BLaER1 (cell line): ENCODE results near the gene KATNB1.

ENCODE experiments used
- H3K27ac ChIP-seq: shearing (Covaris generic); formaldehyde crosslinking; 2 replicates; pipeline ENCODE4 v1.8.1; 2022
- H3K27me3 ChIP-seq: shearing (Covaris generic); formaldehyde crosslinking; 2 replicates; pipeline ENCODE4 v1.8.1; 2022
- H3K36me3 ChIP-seq: shearing (Covaris generic); formaldehyde crosslinking; 2 replicates; pipeline ENCODE4 v1.8.1; 2022
- H3K4me1 ChIP-seq: shearing (Covaris generic); formaldehyde crosslinking; 2 replicates; pipeline ENCODE4 v1.8.1; 2022
- H3K4me2 ChIP-seq: shearing (Covaris generic); formaldehyde crosslinking; 2 replicates; pipeline ENCODE4 v1.8.1; 2022
- H3K4me3 ChIP-seq: shearing (Covaris generic); formaldehyde crosslinking; 2 replicates; pipeline ENCODE4 v1.8.1; 2022
- H3K9ac ChIP-seq: shearing (Covaris generic); formaldehyde crosslinking; 2 replicates; pipeline ENCODE4 v1.8.1; 2022
- H3K9me3 ChIP-seq: shearing (Covaris generic); formaldehyde crosslinking; 2 replicates; pipeline ENCODE4 v1.8.1; 2022
- H4K20me1 ChIP-seq: shearing (Covaris generic); formaldehyde crosslinking; 2 replicates; pipeline ENCODE4 v1.8.1; 2022
- Cebpa-rat ChIP-seq: shearing (Covaris generic); IDR thresholded peaks from 2 replicates; pipeline ENCODE4 v1.8.1; 2022

Gene KATNB1, protein sequence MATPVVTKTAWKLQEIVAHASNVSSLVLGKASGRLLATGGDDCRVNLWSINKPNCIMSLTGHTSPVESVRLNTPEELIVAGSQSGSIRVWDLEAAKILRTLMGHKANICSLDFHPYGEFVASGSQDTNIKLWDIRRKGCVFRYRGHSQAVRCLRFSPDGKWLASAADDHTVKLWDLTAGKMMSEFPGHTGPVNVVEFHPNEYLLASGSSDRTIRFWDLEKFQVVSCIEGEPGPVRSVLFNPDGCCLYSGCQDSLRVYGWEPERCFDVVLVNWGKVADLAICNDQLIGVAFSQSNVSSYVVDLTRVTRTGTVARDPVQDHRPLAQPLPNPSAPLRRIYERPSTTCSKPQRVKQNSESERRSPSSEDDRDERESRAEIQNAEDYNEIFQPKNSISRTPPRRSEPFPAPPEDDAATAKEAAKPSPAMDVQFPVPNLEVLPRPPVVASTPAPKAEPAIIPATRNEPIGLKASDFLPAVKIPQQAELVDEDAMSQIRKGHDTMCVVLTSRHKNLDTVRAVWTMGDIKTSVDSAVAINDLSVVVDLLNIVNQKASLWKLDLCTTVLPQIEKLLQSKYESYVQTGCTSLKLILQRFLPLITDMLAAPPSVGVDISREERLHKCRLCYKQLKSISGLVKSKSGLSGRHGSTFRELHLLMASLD

DNA sequence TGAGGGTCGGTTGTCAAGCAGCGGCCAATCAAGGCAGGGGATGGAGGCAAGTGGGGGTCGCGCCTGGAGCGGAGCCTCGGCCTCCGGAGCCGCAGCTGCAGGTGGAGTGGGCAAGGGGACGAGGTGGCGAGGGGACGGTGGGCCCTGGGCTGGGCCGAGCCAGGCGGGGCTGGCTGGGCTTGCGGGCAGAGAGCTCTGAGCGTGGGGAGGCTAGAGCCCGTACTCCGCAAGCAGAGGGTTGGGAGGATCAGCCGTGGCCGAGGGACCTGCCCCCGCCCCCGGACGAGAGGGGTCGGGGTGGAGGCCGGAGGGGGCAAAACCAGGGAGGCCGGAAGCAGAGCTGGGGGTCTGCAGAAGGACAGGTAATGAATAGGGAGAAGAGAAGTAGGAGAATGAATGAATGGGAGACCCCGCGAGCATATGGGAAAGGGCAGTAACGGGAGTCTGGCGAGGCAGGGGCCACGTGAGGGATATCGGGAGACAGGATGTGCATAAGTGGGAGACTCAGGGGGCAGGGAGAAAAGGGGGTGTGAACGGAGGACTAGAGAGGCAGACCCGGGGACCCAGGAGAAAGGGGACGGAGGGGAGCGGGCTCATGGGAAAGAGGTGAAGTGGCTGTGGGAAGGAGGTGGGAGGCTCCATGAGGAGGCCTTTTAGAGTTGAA is at the start of gene KATNB1:
TSS of gene KATNB1 (plus strand) at position 16 of the 664 bp plus-strand sequence. CDS start 1,474 bp downstream, outside the sequence.
- H3K4me3 ChIP-seq = peak within 1 kb of the TSS; percentile 92
- H3K27me3 ChIP-seq = no peaks in the 10 kb centered on the region
- H3K4me2 ChIP-seq = peak within 1 kb of the TSS; percentile 99
- peak within 1 kb of the TSS; percentile 94 for H3K9ac ChIP-seq
- H3K9me3 ChIP-seq = peaks cover 11% of the 10 kb centered on the region; the same call in 1 of the 2 replicates
- peaks cover 37% of the 10 kb centered on the region for H3K36me3 ChIP-seq
- peak within 1 kb of the TSS; percentile 97 for H3K27ac ChIP-seq
- peaks cover 56% of the 10 kb centered on the region for H3K4me1 ChIP-seq
- TF ChIP-seq Cebpa-rat = no peak
- no peaks in the 10 kb centered on the region for H4K20me1 ChIP-seq

DNA sequence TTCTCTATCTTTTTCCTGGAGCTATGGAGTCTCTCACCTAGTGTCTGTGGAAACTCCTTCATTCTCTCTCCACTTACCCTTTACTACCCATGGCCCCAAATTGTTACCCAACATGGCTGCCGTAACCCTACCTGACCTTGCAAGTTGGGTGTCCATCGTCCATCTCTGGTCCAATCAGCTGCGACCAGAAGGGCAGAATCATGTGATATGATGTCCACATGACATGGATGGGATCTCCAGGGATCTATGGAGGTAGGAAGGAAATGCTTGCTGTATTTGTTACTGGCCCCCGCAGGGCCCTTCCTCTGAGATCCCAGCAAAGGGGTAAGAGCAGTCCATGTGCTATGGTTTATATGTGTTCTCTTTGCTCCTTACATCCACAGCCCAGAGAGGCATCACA is 49.0 kb upstream of the KATNB1 start:
- H3K27ac ChIP-seq = peak overlapping the region; percentile 57
- TF ChIP-seq Cebpa-rat = no peak
- H3K9ac ChIP-seq = no peak overlapping the region
- H3K36me3 ChIP-seq = no peaks in the 10 kb centered on the region
- no peak overlapping the region; the same call in 1 of the 2 replicates for H3K4me2 ChIP-seq
- no peaks in the 10 kb centered on the region for H4K20me1 ChIP-seq
- no peaks in the 10 kb centered on the region for H3K27me3 ChIP-seq
- no peaks in the 10 kb centered on the region for H3K9me3 ChIP-seq
- H3K4me1 ChIP-seq = peaks cover 68% of the 10 kb centered on the region
- H3K4me3 ChIP-seq = no peak overlapping the region

DNA sequence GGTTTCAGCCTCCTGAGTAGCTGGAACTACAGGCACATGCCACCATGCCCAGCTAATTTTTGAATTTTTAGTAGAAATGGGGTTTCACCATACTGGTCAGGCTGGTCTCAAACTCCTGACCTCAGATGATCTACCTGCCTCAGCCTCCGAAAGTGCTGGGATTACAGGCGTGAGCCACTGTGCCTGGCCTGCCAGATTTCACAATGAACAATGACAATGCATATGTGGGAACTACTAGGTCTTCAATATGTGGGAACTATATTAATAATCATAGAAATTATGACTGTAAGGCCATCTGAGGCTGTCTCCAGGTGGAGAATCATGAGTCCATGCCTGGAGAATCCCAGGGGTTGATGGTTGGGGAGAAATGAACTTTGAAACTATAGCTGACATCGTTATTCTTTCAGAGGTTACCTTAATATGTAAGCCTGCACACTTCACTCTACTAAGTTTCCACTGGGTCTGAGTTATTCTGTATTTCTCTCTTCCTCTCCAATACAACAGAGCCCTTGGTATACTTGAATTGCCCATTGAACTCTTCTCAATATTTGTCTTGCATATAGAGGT is 48.1 kb upstream of the KATNB1 start:
- H3K27ac ChIP-seq = peak overlapping the region; percentile 89
- TF ChIP-seq Cebpa-rat = no peak
- H3K27me3 ChIP-seq = no peaks in the 10 kb centered on the region
- H3K36me3 ChIP-seq = no peaks in the 10 kb centered on the region
- no peak overlapping the region for H3K4me3 ChIP-seq
- no peaks in the 10 kb centered on the region for H3K9me3 ChIP-seq
- no peak overlapping the region for H3K9ac ChIP-seq
- no peak overlapping the region for H3K4me2 ChIP-seq
- H4K20me1 ChIP-seq = no peaks in the 10 kb centered on the region
- H3K4me1 ChIP-seq = peaks cover 72% of the 10 kb centered on the region

DNA sequence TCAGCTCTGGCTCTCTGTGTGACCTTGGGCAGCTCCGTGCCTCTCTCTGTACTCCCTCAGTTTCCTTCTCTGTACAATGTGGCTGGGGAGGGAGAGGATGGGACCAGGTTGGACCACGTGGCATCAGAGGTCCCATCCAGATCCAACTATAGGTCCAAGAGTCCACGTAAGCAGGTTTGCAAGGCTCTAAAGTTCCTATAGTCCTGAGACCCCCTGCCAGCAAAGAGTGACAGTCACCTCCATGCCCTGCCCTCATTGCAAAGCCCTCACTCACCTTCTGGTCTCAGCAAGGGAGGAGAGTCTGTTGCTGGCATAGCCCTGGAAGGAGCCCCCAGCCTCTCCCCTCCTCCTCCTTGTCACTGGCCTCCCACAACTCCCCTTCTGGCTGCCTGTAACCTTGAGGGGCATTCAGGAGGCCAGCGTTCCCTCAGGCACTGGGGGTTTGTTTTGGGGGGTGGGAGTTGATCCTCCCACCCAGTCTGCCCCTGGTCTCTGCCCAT is 47.0 kb upstream of the KATNB1 start:
- Histone ChIP-seq H3K4me2 (peak overlapping the region; percentile 89), H3K4me3 (0 out of 2 replicates have a peak overlapping the region, but pooled peaks have one; percentile 24), H3K36me3 (no peaks in the 10 kb centered on the region), H3K27me3 (no peaks in the 10 kb centered on the region), H3K27ac (peak overlapping the region; percentile 89), H3K4me1 (peaks cover 76% of the 10 kb centered on the region), H4K20me1 (no peaks in the 10 kb centered on the region), H3K9ac (peak overlapping the region; percentile 74), H3K9me3 (no peaks in the 10 kb centered on the region)
- TF ChIP-seq Cebpa-rat = no peak

DNA sequence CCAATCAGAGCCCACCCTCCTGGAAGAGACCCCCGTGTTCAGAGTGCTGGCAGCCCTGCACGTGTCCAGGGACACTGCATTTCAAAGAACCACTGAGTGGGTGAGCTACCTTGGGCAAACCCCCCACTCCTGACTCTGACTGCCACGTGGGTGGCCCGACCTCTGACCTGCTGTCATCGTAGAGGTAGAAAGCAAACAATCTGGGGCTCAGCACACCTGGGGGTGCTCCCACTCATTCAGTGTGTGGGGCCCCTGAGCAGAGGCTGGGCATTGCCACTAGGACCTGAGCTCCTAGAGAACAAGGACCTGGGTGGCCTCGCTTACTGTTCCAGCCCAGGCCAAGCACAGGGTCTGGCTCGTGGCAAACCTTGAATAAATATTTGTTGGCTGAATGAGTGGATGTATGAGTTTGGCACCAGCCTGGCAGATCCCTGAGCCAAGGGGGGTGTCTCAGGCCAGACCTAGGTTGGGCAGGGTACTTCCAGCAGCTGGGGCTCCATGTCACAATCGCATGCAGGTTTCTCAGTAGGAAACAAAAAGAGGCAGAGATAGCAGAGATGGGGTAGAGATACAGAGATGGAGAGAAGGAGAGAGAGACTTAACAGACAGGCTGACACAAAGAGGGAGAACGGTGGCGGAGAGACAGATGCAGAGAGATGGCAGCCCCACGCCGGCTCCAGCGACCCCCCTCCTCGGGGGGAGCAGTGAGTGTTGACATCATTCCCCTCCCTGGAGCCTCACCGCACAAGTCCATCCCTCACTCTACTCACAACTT is 46.4 kb upstream of the KATNB1 start:
- Histone ChIP-seq H4K20me1 (no peaks in the 10 kb centered on the region), H3K4me2 (peak overlapping the region; percentile 89), H3K9me3 (no peaks in the 10 kb centered on the region), H3K9ac (peak overlapping the region; percentile 74), H3K4me1 (peaks cover 72% of the 10 kb centered on the region), H3K36me3 (no peaks in the 10 kb centered on the region), H3K4me3 (peak overlapping the region; percentile 24; the same call in 1 of the 2 replicates), H3K27me3 (no peaks in the 10 kb centered on the region), H3K27ac (peak overlapping the region; percentile 89)
- no peak for TF ChIP-seq Cebpa-rat

DNA sequence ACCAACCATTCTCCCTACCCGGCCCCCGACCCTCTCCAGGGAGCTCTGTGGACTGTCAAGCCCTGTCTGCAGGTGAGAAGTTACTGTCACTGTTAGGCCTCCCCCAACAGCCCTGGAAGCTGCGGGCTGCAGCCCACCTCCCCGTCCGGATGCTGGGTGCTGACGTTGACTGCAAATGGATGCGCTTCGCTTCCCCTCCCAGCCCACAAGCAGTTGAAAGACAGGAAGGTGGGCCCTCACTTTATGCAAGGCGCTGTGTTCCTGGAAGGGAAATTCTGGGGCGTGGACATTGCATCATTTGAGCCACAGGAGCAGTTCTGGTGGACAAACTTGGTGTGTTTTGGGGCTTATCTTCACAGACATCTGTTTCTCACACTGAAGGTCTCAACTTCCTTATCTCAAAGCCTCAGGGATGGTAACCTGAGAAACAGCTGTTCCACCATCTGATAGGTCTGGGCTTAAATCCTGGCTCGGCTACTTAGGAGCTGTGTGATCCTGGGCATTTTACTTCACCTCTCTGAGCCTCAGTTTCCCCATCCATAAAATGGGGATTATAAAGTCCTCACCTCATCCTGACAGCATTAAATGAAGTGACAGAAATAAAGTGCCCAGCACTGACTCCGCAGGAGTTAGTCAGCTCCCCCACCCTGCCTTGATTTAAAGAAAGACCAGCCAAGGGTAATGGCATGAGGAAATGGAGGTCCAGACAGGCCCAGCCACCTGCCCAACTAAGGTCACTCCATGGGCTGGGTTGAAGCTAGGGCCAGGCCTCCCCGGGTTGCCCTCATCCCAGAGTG is 45.6 kb upstream of the KATNB1 start:
- peak; percentile 98 for TF ChIP-seq Cebpa-rat
- H3K9me3 ChIP-seq = no peaks in the 10 kb centered on the region
- H3K4me1 ChIP-seq = peaks cover 77% of the 10 kb centered on the region
- H4K20me1 ChIP-seq = no peaks in the 10 kb centered on the region
- H3K9ac ChIP-seq = peak overlapping the region; percentile 74
- H3K4me2 ChIP-seq = peak overlapping the region; percentile 89
- no peaks in the 10 kb centered on the region for H3K27me3 ChIP-seq
- H3K27ac ChIP-seq = peak overlapping the region; percentile 89
- H3K4me3 ChIP-seq = peak overlapping the region; percentile 24; the same call in 1 of the 2 replicates
- H3K36me3 ChIP-seq = no peaks in the 10 kb centered on the region

DNA sequence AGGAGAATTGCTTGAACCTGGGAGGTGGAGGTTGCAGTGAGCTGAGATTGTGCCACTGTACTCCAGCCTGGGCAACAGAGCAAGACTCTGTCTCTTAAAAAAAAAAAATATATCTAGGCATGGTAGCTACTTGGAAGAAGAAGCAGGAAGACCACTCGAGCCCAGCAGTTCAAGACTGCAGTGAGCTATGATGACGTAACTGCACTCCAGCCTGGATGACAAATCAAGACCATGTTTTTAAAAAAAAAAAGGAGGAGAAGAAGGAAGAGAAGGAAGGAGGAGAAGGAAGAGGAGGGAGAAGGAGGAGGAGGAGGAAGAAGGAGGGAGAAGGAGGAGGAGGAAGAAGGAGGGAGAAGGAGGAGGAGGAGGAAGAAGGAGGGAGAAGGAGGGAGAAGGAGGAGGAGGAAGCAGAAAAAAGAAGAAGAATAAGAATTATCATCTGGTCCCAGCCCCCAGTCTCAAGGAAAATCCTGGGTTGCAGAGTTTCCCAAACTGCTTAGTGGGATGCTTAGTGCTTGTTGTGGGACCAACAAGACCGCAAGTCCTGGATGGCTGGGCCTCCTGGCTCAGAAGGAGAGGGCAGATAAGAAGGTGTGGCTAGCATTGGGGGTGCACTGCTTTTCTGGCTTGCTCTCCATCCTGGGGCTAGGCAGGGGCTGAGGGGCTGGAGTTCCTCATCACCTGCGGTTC is 44.6 kb upstream of the KATNB1 start:
- no peaks in the 10 kb centered on the region for H3K9me3 ChIP-seq
- peak overlapping the region; percentile 89 for H3K27ac ChIP-seq
- H3K4me3 ChIP-seq = no peak overlapping the region
- H3K4me1 ChIP-seq = peaks cover 86% of the 10 kb centered on the region
- no peak for TF ChIP-seq Cebpa-rat
- H3K9ac ChIP-seq = peak overlapping the region; percentile 70; the same call in 1 of the 2 replicates
- H3K36me3 ChIP-seq = no peaks in the 10 kb centered on the region
- H3K27me3 ChIP-seq = no peaks in the 10 kb centered on the region
- no peaks in the 10 kb centered on the region for H4K20me1 ChIP-seq
- peak overlapping the region; percentile 89 for H3K4me2 ChIP-seq

DNA sequence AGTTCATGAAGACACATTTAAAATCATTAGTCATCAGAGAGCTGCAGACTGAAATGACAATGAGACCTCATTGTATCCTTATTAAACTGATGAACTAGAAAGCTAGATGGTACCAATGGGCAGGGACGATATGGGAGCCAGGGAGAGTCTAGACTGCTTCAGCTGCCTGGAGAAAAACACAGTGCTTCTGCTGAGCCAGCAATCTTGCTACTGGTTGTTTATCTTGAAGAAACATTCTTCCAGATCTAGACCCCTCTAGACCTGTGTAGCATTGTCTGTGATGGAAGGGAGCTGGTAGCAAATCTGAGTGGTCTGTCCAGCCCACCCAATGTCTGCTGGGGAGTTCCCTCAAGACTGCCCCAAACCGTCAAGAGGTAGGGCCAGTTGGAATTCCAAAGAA is 42.9 kb upstream of the KATNB1 start:
- Histone ChIP-seq H3K4me2 (no peak overlapping the region), H3K4me1 (peaks cover 71% of the 10 kb centered on the region)

More for the DNA sequence above, 42.9 kb upstream of the KATNB1 start:
- H3K9ac ChIP-seq = no peak overlapping the region
- peak overlapping the region; percentile 89; the same call in 1 of the 2 replicates for H3K27ac ChIP-seq
- H3K27me3 ChIP-seq = no peaks in the 10 kb centered on the region
- no peak overlapping the region for H3K4me3 ChIP-seq
- TF ChIP-seq Cebpa-rat = no peak
- H4K20me1 ChIP-seq = no peaks in the 10 kb centered on the region
- H3K36me3 ChIP-seq = no peaks in the 10 kb centered on the region
- H3K9me3 ChIP-seq = no peaks in the 10 kb centered on the region
